Suppressor macrophage treated with lipopolysaccharide for 4 hours (primary cell): Measurements from ENCODE around the gene INMT.
A peak's percentile ranks its signal among the peaks of the same experiment; 100 is the strongest.
"Not testable (repeated sequence)": the region's sequence is repeated elsewhere in the genome, so short reads cannot be mapped to it uniquely, and the experiment has no call there.

ENCODE experiments used
- DNase-seq: peaks from one replicate; pipeline ENCODE4 v3.0.0-alpha.2; 2020

Gene INMT

DNA sequence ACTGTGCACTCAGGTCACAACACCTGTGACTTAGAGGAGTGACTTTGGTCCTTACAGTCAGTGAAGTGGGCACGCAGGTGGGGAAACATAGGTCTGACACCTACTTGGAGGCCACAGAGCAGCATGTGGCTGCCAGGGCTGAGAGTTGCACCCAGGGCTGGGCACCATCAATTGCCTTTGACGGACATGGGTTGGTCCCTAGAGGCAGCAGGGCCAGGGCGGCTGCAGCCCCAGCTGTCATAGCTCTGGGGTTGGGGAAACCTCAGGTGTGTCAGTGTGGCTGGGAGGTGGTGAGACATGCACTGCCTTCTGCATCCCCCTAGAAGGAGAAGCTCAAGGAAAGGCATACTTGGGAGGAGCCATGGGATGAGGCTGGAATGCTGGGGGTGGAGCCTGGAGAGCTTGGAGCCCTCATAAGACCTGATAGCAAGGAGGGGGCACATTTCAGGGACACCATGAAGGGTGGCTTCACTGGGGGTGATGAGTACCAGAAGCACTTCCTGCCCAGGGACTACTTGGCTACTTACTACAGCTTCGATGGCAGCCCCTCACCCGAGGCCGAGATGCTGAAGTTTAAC lies at the start of gene INMT:
TSS of gene INMT (plus strand) at position 440 of the 578 bp plus-strand sequence. CDS start at position 456, 16 bp downstream.
- DNase-seq, result no peak

DNA sequence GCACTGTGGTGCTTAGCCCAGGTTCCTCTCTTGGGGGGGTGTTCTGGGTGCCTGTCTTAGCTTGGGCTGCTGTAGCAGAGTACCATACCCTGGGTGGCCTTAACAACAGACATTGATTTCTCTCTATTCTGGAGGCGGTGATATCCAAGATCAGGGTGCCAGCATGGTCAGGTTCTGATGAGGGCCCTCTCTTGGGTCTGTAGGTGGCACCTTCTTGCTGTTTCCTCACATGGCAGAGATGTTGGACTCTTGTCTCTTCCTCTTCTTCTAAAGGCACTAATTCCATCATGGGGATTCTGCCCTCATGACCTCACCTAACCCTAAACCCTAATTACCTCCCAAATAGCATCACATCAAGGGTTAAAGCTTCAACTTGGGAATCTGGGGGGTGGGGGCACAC lies 49.7 kb upstream of the INMT start:
- DNase-seq, result peak; percentile 23

DNA sequence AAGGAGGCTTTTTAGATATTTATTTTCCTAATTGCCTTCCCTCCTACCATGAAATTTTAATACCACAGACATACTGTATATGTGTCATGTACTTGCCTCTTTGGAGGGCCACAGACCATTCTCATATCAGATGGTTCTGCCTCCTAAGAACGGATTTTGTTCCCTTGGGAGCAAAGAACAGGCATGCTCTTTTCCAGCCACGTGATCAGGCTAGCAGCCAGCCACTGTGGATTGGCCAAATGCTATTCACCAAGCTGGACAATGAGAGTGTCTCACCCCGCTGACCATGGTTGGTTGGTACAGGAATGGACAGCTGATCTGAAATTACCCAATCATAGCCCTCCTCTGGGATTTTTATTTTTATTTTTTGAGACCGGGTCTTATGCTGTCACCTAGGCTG lies 48.2 kb upstream of the INMT start:
- DNase-seq, result no peak

DNA sequence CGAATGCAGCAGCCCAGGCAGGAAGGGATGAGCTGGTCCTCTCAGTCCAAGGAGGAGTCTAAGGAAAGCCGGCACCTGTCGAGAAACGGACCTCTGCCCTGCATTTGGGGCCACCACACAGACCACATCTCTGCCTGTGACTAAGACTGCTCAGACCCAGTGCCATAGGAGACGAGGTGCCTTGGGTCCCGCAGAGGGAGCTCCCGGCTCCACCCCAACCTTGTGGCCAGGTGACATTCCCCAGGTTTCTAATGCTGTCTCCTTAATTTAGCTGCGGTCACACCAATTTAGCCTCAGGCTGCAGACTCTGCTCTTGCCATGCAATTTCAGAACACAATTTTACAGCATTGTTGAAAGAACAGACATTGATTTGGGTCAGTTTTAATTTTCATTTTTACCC lies 46.9 kb upstream of the INMT start:
- no peak for DNase-seq

DNA sequence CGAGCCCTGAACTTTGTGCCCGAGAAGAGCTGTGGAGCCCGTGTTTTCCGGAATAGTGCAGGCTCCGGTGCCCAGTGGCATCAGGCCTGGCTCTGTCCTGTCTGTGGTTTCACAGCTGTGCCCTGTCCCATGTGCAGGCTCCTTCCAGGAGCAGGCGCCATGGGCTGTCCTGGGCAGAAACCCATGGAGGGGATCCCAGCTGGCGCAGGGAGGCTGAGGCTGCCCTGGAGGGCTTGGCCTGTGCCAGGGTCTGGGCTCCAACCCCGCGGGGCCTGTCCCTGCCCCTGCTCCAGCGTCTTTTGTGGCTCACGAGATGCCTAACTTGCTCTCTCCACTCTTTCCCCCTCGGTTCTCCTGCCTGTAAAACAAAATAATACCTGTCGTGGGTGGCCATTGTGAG lies 46.3 kb upstream of the INMT start:
- DNase-seq, result no peak

DNA sequence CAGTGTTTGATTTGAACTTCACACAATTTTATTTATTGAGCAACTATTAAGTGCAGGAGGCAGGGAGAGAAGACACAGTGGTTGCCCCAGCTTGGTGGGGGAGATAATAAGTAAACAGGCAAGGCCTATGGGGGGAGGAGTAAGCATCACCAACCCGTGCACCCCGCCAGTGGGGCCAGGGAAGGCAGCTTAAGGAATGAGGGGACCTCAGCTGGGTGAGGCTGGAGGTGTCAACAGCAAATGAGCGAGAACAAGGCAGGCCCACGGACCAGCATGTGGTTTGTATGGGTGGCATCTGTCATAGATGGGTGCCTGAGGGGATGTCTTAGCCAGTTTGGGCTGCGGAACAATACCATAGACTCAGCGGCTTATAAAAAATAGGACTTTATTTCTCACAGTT lies 45.6 kb upstream of the INMT start:
- DNase-seq, result no peak

DNA sequence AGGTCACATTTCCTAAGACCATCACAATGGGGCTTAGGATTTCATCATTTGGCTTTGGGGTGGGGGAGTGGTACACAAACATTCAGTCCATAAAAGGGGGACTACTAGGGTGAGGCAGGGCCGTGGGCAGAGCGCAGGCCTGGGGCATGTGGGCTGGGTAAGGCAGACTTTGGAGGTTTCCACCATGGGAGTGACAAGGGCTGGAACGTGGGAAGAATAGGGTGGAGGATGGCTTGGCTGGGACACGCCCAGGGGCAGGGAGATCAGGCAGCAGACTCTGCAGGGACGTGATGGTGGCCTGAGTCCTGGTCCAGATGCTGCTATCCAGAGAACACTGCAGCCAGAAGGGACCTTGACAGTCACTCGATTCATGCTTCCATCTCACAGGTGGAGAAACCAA lies 45.0 kb upstream of the INMT start:
- DNase-seq, result no peak

DNA sequence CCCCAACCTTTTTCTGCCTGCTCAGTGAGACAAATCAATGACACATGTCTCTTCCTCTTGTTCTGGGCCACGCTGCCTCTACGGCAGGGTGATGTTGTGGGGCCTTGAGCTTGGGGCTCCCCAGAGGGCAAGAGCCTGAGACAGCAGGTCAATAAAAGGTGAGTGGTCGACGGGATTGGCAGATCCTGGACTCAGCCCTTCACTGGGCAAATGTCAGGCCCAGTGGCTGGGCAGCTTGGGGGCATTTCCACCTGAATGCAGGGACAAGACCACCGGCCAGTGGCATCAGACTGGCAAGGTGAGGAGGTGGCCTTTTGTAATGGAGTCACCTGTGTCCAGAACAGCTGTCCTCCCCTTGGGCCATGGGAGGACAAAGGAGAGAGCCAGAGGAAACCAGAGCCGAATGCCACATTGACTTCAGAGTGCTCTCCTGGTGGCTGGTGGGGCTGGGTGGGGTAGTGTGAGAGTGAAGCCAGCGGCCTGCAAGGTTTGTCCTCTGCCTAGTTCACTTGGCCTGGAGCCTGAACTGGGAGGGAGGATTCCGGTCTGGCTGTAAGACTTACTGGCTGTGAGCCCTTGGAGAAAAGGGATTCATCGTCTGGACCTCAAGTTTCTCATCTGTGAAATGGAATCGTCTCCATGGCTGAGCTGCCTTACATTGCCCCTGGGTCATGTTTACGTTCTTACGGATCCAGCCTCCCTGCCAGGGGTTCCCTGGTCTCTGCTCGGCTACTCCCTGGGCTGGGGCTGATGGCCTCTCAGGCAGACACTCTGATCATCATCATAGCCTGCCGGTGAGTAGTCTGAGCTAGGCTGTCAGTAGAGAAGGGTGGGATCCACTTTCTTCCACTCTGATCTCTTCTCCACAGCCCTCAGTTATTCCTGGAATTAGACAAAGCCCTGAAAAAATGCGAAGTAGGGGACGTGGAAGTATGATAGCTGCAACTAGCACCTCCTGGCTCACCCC lies 44.3 kb upstream of the INMT start:
- no peak for DNase-seq

- DNase-seq, result no peak
Measured at GRCh38 chr7:30708412-30708811, 43.5 kb upstream of the INMT start.

DNA sequence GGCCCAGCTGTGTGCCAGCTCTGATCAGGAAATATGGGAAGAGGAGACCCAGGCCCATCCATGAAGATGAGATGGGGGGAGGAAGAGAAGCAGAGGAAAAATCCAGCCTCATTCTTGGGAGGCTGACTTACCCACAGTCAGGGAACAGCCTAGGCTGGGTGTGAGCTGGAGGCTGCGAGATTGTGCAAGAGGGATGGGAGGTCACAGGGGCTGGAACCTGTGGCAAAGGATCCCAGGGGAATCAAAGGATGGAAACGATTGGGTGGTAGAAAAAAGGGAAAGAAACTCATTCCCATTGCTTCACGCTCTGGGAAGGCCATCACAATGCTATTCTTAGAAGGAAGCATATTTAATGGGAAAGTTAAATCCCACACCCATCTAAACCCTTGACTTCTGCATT lies 43.0 kb upstream of the INMT start:
- no peak for DNase-seq

GRCh38 chr7:30709549-30709948 lies 42.4 kb upstream of the INMT start:
- no peak for DNase-seq

DNA sequence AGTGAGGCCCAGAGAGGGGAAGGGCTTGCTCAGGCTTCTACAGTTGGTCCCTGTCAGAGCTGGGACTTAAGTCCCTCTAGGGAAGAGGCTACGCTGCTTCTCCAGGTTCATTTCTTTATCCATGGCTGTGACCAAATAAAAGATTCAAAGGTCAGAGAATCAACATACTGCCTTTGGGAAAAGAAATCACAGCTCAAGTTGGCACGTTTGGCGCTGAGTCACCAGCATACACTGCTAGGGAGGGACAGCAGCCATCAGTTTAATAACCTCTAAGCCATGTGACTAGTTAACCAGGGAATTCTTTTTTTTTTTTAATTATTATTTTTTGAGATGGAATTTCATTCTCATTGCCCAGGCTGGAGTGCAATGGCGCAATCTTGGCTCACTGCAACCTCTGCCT lies 41.3 kb upstream of the INMT start:
- DNase-seq, result no peak

DNA sequence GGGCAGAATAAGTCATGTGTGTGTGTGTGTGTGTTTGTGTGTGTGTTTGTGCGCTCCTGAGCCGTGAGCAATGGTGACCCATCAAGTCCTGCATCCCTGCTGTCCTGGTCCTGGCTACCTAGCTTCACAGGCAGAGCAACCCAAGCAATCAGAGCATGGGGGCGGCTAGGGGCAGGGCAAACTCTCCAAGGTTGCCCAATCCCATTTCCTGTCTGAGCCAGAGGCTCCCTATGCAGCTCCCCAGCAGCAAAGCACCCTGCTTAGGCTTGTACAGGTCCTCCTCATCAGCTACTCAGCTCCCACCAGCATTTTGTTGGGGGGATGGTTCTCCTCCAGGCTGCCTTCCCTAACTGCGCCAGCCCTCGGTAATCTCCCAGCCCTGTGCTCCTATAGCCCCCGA lies 38.5 kb upstream of the INMT start:
- peak; percentile 10 for DNase-seq

- no peak for DNase-seq
Measured at GRCh38 chr7:30714129-30714528, 37.8 kb upstream of the INMT start.

- no peak for DNase-seq
Measured at GRCh38 chr7:30717181-30717580, 34.8 kb upstream of the INMT start.

DNA sequence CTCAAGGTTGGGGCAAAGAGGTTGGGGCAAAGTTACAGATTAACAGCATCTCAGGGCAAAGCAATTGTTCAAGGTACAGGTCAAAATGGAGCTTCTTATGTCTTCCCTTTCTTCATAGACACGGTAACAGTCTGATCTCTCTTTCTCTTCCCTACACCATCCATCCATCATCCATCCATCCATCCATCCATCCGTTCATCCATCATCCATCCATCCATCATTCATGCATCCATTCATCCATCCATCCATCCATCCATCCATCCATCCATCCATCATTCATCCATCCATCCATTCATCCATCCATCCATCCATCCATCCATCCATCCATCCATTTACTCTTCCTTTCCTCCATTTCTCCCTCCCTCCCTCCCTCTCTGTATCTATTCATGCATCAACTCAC lies 32.5 kb upstream of the INMT start:
- not testable (repeated sequence) for DNase-seq

DNA sequence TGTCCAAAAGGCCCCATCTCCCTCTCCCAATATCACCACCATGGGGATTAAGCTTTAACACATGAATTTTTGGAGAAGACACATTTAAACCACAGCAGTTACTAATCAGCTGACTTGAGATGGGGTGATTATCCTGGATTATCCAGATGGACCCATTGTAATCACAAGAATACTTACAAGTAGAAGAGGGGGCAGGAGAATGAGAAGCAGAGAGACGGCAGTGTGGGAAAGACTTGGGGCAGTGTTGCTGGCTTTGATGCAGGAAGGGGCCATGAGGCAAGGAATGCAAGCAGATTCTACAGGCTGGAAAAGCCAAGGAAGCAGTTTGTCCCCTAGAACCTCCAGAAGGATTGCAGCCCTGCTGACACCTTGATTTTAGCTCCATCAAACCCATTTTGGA lies 30.7 kb upstream of the INMT start:
- no peak for DNase-seq

- DNase-seq, result no peak
Measured at GRCh38 chr7:30722187-30722586, 29.7 kb upstream of the INMT start.

DNA sequence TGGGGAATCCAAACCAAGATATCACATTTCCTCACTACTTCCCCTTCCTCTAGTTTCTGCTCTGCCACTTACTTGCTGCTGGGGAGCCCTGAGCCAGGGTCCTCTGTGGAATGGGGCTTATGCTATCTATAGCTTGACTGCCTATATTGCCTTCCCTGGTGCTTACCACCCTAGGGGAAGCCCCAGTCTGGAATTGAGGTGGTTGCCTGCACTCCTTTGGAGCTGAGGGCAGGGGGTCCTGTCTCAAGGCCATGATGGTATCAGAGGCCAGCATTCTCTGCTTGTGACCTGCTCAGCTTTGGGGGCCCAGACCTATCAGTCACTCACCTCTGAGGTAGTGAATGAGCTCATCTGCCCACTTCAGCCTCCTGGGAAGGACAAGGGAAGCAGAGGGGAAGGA lies 29.3 kb upstream of the INMT start:
- no peak for DNase-seq

- DNase-seq, result no peak
Measured at GRCh38 chr7:30723776-30724175, 28.2 kb upstream of the INMT start.

DNA sequence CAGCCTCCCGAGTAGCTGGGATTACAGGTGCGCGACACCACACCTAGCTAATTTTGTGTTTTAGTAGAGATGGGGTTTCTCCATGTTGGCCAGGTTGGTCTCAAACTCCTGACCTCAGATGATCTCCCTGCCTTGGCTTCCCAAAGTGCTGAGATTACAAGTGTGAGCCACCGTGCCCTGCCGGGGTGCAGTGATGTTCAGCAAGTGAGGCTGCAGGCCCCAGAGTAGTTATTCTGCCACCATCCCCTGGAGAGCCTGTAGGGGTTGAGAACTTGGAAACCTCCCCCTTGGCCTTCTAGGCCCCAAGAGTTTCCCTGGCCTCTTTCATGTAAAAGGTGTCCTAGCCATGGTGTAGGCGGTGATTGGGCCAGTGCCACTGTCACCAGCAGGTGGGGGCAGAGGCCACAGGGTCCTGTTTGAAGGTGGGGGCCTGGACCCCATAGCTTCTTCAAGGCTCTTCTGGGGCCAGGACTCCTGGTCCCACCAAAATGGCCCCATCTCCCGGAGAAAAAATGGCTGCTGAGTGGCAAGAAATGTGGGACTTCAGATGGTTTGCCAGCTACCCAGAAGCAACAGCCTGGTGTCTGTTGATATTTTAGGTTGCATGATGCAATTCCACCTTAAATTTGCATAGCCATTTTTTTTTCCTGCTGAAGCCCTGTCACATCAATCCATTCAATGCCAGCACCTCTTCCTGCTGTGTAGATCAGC lies 25.5 kb upstream of the INMT start:
- DNase-seq, result no peak

DNA sequence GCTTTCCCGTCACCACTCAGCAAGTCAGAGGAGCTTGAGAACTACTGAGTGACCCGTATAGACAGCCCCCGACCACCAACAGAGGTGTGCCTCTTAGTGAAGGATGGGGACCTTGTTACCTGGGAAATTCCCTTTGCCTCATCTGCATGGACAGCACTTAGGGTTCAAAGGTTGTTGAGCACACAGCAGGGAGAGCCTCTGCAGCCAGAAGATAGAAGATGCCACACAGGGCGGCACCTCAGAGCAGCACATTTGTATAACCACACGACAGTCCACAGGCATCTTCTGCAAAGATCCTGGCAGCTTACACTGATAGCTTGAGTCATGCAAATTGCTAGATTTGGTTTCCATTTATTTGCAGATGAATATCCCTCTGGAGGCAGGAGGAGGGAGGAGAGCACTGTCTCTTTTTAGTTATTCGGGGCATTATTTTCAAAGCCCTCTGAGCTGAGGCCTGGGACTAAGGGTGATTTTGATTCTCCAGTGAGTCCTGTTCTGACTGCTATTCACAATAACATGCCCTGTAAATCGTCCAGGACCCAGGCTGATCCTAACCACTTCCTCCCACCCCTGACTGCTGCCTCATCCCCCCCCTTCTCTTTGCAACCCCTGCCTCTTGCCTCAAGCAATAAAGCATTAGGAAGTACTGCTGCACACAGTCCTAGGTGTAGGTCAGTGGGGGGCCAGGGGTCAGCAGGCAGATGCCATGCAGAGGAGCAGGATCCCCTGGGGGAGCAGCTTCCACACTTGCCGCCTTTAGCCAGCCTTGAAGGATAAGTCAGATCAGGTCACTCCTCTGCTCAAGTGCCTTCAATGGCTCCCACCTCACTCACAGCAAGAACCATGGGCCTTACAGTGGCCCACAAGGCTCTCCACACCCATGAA lies 24.6 kb upstream of the INMT start:
- no peak for DNase-seq

- DNase-seq, result no peak
Measured at GRCh38 chr7:30728591-30729100, 23.3 kb upstream of the INMT start.
